Stimulated activated CD4-positive, alpha-beta T cell treated with anti-CD3 and anti-CD28 coated beads, Interleukin-12 subunit alpha, Interleukin-12 subunit beta, amount 100 ng/mL, for 48 hours (primary cell): Measurements from ENCODE around the gene VPS35L.
"Not testable (repeated sequence)": the region's sequence is repeated elsewhere in the genome, so short reads cannot be mapped to it uniquely, and the experiment has no call there.

Experiments used
- DNase-seq, 3 donors: peaks; one replicate each; pipeline ENCODE4 v3.0.0-alpha.2; 2020; ENCODE audit warnings: low read depth in 2 of 3, low spot score in 1 of 3

Gene VPS35L

DNA sequence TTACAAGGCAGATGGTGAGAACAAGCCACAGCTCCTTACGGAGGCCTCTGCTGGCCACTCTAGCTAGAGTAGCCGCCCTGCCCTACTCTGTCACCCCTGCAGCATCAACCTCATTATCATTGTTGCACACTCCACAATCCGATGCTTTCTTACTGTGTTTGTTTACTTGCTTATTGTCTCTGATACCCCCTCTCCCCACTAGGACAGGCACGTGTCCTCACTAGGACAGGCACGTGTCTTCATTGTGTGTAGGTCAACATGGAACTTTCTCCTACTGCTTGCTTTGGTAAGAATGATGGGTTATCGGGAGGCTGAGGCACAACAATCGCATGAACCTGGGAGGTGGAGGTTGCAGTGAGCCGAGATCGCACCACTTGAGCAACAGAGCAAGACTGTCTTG lies 98.6 kb downstream of the VPS35L start:
- no peak for DNase-seq

DNA sequence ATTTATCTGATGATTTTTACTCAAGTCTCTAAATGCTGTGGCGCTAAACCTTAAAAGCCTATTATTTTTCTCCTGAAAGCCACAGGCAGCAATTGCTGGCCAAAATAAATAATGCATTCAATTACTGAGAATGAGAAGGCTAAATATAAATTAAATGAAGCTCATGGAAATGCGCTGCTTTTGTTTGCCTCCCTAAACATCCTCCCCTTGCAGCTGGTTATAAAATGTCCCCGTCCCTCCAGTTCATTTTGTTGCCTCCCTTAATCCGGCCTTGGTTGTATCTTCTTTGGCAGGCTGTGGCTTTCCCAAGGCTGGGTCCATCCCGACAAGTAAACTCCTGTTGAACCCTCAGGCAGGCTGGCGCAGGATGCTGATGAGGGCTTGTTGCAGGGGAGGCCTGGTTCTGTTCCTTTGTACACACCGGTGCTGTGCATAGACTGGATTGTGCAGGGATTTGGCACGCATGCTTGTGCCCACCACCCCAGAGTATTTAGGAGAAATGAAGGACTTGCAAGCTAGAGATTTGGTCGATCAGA lies 99.8 kb downstream of the VPS35L start:
- DNase-seq: no peak

DNA sequence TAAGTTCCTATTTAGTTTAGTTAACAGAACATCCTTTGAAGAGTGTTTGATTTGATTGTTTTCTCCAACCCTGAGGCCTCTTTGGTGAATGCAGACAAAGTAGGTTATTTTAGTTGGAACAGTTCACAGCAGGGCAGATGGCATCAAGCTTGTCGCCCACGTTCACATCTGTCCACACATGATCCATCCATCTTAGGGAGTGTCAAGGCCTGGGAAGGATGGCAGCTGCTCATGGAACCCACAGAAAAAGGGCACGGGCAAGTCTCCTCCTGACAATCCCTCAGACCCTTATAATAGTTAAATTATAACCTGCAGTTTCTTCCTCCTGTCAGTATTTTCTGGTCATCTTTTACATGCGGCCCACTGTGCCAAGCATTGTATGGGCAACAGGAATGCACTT lies 102.3 kb downstream of the VPS35L start:
- DNase-seq: no peak

DNA sequence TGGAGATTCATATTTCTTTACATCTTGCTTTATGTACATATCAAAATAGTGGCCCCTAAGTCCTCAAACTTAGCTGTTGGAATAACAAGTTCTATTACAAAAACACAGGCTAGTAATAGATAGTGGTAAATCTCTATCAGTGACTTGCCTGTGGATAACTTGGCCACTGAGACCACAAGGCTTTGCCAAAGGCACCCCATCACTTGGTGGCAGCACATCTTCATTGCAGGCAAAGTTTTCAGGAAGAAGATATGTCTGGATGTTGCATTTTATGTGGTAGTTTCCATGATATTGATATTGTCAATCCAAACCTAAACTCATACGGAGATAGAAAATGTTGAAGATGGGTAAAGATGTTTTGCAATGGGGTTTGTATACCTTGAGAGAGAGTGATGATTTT lies 104.1 kb downstream of the VPS35L start:
- no peak for DNase-seq

DNA sequence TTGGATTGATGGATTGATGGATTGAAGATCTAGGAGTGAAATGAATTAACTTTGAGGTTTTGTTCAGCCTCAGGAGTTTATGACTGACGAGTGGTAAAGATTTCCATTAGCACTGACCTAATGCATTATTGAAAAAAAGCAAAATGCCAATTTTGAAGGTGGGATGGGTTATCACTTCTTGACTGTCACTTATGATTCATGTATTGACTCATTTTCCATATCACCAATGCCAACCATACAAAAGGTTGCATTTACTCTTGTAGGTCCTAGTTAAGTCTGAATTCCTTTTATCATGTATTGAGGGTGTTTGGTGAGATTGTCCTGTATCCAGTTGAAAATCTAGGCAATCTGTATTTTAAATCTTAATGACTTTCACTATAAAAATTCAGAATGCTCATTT lies 104.9 kb downstream of the VPS35L start:
- no peak for DNase-seq

DNA sequence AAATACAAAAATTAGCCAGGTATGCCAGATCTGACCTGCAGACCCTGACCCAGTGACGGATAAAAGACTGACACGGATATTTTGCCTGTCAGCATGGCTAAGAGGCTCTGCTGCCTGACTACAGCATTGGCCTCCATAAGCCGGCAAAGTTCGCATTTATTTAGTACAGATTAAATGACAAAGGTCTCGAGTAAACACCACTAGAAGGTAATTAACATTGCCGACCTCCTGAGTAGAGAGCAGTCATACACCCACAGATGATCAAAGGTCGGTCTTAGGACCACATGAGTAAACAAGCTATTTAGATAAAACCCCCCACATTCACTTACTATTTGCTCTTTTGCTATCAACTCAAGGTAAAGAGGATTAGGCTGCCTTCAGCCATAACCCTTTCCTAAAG lies 106.8 kb downstream of the VPS35L start:
- DNase-seq: no peak

DNA sequence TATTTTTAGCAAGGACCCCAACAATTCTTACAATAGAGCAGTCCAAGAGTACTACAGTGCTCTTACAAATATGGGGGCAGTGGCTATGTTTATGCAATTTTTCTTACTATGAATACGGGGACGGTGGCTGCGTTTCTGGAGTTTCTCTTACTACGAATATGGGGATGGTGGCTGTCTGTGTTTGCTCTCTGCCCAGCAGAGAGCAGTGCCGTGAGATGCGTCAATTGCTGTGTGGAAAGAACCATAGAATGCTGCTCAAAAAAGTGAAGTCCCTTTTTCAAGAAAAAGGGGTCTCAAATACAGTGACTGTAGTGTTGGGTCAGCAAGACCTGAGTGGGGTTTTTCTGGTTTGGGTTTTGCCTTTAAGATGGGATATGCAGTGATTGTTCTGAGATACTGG lies 108.7 kb downstream of the VPS35L start:
- DNase-seq: no peak

DNA sequence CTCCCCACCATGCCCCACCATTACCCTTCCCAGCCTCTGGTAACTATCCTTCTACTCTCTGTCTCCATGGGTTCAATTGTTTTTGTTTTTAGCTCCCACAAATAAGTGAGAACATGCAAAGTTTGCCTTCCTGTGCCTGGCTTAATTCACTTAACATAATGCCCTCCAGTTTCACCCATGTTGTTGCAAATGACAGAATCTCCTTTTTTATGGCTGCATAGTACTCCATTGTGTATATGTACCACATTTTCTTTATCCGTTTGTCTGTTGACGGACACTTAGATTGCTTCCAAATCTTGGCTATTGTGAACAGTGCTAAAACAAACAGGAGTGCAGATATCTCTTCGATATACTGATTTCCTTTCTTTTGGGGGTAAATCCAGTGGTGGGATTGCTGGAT lies 109.8 kb downstream of the VPS35L start:
- DNase-seq: not testable (repeated sequence)

DNA sequence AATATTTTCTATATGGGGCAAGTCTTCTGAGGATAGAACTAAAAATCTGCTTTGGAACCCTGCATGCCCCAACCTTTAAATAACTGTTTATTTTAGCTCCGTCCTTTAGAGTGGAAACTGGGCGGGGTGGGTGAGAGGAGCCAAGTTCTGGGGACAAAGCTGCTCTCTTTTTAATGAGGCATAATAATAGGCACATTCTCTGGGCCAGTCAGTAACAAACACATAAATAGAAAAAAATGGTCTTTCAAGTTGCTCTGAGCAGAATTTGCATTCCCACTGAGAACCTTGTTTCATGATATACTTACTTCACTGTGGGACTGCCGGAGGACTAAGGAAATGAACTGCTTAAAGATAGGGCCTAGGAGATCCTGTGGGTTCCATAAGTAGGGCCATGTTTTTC lies 111.0 kb downstream of the VPS35L start:
- no peak for DNase-seq

DNA sequence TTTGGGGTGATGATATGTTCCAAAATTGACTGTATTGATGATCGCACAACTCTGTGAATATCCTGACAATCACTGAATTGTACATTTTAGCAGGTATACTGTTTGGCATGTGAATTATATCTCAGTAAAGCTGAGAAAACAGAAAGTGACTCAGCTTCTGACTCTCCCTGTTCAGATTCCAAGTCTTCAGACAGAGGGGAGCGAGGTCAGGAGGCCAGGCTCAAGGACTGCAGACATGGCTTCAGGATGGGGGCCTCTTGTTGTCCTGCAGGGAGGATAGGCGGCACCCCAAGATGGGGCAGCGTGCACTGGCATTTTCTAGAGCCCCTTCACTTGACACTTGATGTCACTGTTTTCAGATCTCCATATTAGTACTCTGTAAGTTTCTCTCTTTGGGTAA lies 116.9 kb downstream of the VPS35L start:
- no peak for DNase-seq

DNA sequence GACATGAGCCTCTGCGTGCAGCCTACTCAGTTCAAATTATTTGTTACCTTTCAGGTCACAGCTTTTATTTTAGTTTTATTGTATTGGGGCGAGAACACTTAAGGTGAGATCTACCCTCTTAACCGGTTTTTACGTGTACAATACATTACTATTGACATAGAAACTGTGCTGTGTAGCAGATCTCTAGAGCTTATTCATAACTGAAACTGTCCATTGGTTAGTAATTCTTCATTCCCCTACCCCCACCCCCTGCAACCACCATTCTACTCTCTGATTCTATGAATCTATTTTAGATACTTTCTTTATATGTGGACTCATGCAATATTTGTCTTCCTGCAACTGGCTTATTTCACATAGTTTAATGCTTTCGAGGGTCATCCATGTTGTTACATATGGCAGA lies 119.0 kb downstream of the VPS35L start:
- DNase-seq: no peak

DNA sequence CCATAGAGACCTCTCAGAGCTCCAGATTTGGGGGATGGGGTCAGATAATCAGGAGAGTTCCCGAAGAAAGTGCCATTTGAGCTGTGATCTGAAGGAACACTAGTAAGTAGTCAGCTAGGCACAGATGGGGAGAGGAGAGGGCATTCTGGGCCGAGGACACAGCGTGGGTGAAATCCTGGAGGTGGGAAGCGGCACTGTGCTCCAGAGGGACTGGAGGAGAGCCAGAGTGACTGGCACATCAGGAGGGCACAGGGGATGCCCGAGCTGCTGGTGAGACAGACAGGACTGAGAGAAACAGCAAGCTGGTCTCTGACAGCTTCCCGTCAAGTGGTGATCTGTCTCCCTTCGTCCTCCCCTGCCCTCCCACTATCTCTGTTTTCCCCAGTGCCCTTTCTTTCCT lies 121.9 kb downstream of the VPS35L start:
- no peak for DNase-seq

DNA sequence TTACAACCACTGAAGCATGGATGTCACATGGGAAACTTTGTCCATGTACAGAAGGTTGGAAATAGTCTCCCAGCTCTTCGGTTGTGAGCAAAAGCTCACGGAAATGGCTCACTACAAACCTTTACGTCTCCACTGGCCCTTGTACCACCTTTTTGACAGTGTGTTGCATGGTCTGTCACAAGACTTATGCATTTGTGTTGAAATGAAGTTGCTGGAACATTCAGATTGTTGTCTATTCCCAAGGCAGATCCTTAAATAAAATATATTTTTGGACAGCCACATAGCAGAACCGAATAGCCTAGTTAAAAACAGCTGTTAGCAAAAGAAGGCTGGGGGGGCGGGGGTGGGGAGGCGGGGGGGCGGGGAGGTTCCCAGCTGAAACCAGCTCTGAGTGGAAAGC lies 123.3 kb downstream of the VPS35L start:
- no peak for DNase-seq

DNA sequence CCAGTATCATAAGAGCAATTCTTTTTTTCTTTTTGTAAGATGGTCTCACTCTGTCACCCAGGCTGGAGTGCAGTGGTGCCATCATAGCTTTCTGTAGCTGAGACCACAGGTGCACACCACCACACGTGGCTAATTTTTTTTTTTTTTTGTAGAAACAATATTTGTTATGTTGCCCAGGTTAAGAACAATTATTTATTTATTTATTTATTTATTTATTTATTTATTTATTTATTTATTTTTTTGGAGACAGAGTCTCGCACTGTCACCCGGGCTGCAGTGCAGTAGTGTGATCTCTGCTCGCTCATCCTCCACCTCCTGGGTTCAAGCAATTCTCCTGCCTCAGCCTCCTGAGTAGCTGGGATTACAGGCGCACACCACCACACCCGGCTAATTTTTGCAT lies 123.8 kb downstream of the VPS35L start:
- DNase-seq: not testable (repeated sequence)

DNA sequence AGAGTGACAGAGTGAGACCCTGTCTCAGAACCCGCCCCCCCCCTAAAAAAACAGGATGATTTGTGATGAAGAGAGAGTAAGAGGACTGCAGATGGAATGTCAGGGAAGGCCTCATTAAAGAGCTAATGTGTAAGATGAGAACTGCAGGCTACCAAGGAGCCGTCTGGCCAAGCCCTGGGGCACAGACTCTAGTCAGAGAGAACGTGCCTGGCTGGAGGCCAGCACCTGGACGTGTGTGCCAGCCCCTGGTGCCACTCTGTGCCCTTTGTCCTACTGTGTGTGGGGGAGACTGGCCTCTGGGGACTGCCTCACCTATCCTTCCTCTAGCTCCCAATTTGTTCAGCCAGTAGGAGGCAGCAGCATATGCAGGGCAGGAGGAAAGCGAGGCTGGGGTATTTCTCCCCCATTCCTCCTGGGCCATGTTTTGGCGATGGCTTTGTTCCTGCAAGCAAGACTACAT lies 125.4 kb downstream of the VPS35L start:
- DNase-seq: no peak

DNA sequence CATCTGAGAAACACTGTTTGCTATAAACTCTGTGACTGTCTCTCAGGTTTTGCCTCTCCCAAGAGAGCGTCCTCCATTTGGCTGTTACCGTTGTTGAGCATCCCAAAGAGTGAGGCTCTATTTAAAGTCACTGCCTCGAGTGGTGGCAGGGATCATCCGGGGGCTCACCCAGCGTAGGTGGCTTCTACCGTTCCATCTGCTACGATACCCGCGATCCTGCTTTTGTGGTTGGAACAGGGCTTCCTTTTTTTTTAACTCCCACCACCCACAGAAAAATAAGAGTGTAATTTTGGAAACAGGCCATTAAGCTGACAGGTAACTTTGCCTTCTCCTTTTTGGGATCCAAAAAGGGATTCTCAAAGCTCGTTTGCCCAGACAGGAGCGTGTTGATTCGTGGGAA lies 126.1 kb downstream of the VPS35L start:
- no peak for DNase-seq

DNA sequence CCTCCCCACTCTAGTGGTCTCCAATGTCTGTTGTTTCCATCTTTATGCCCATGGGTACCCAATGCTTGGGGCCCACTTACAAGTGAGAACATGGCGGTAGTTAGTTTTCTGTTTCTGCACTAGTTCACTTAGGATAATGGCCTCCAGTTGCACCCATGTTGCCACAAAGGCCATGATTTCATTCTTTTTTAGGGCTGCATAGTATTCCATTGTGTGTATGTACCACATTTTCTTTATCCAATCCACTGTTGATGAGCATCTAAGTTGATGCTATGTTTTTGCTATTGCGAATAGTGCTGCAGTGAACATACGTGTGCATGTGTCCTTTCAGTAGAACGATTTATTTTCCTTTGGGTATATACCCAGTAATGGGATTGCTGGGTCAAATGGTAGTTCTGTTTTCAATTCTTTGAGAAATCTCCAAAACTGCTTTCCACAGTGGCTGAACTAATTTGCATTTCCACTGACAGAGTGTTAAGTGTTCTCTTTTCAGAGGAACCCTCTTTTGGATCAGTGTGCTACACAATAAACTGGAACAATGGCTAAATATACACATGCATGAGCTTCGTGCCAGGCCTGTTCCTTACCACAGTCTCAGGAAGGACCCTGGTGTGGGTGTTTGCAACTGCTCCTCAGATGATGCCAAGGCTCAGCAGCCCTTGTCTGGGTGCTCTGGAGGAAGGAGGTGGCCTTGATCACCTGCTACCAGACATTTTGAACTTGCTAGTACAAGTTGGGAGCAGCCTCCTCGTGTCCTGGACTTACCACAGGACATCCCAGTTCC lies 128.1 kb downstream of the VPS35L start:
- DNase-seq: no peak

DNA sequence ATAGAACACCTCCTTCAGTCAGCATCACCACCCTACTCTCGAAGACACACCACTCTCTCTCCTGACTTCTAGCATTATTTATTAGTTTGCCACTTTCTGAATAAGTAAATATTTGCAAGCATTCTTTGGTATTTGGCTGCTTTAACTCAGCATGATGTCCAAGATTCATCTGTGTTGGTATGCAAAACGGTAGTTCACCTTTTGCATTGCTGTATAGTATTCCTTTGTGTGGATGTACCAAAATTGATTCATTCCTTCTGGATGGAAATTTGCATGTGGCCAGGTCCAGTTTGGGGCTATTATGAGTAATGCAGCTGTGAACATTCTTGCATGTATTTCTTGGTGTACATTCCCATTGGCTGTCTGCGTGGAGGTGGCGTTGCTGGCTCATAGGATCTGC lies 129.7 kb downstream of the VPS35L start:
- DNase-seq: no peak

DNA sequence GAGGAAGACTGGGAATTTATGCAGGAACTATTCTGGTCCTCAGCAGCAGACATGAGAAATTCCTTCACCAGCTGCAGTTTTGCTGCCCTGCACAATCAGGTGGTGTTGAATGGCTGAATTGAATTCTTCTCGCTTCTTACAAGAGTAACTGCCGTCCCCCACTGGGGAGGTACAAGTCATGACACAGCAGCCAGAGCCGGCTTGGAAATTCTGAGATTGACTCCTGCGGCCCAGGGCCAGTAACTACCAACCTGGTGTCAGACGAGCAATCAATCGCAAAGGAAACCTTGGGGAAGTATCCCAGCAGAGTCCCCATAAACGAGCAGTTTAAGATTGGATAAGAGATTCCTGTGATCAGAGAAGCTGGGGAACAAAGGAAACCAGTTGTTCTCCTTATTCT lies 131.8 kb downstream of the VPS35L start:
- no peak for DNase-seq

DNA sequence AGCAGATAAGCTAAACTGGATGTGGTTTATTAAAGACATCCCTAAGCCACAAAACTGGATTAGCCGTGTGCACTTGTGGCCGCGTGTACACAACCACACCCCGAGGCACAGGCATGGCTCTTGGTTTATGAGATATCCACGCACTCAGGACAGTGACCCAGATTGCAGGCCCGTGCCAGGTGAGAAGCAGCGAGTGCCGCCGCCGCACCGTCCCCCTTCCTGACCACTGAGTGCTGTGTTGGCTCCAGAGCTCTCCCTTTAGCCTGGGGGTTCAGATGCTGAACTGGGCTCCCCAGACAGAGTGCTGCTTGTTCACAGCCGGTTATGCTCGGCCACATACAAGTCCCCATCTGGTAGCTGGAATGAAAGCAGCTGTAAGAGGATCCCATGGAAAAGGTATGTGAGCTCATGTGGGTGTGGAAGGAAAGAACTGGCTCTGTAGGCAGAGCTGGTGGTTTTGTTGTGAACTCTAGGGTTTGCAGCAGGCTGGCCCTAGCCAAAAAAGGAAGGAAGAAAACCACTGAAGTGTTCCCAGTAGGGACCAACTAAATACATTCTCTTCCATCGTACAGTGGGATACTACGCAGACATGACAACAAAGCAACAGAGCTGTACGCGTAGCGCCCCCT lies 133.0 kb downstream of the VPS35L start:
- no peak for DNase-seq

DNA sequence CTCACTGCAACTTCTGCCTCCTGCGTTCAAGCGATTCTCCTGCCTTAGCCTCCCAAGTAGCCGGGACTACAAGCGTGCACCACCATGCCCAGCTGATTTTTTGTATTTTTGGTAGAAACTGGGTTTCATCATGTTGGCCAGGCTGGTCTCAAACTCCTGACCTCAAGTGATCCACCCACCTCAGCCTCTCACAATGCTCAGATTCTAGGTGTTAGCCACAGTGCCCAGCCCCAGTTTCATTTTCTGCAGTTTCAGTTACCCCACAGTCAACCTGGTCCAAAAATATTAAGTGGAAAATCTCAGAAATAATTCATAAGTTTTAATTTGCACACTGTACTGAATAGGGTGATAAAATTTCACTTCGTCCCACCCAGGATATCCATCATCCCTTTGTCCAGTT lies 133.8 kb downstream of the VPS35L start:
- no peak for DNase-seq

DNA sequence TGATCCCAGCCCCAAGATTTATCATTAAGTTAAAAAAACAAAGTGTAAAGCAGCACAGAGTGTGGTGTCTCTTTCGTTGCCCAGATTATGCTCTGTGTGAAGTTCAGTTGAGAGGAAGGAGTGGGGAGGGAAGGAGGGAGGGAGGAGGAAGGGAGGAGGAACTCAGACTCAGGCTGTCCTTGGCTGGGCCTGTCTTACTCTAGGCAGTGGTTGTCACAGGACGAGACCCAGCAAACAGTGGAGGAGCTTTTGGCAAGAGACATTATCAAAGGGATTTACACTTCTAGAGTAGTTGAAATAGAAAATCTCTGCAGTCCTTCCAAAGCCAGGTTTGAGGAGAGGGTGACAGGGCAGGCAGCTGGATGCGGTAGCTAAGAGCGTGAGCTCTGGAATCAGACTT lies 134.7 kb downstream of the VPS35L start:
- no peak for DNase-seq
